Measurements from ENCODE around the gene MEIS3. TPM values are rescaled to one million over a fixed set of nuclear protein-coding genes. Genes with fewer than 3 reads are reported as not detected.
"Not testable (repeated sequence)": the region's sequence is repeated elsewhere in the genome, so short reads cannot be mapped to it uniquely, and the experiment has no call there.

Gene MEIS3
- total and polyA plus RNA-seq, 4 donors = 3.8 to 10.2 (median 7.9) TPM

DNA sequence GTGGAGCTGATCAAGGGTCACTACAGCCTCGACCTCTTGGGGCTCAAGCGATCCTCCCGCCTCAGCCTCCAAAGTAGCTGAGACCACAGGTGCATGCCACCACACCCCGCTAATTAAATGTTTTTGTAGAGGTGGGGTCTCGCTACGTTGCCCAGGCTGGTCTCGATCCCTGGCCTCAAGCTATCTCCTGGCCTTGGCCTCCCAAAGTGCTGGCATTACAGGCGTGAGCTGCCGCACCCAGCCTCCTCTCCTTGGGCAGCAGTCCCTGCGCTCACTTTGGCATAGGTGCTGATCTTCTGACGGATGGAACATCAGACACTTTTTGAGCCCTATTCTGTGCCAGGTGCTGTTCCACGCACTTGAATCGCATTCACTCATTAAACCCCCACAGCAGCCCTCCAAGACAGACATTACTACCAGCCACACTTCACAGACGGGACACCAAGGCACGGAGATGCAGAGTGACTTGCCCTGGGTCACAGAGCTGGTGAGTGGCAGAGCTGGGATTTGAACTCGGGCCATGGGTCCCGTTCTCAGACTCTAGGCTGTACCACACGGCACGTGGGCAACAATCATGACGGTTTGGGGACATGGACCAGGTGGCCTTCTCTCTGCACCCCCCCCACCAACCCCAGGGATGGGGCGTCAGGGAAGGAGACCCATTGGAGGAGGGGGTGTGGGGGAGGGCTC is 3.2 kb downstream of the MEIS3 start:
- Histone ChIP-seq H3K36me3 (ENCODE audit: control insufficient read depth in 4 of 4, insufficient read depth in 4 of 4, low read length in 4 of 4) (peaks cover 0 to 5% (median 3%) of the 10 kb centered on the region in 4 donors), H3K27ac (ENCODE audit: low read depth in 1 of 2, low read length in 1 of 2) (no peak overlapping the region), H3K4me1 (ENCODE audit: control insufficient read depth in 5 of 5, insufficient read depth in 5 of 5, low read length in 5 of 5) (peaks cover 0 to 11% (median 0%) of the 10 kb centered on the region in 5 donors), H3K9me3 (ENCODE audit: control insufficient read depth in 4 of 4, insufficient read depth in 3 of 4, low read length in 3 of 4) (peaks cover 0 to 5% (median 0%) of the 10 kb centered on the region in 4 donors), H3K9ac (ENCODE audit: insufficient read depth in 1 of 2, low read length in 2 of 2) (no peak overlapping the region), H3K4me3 (no peak overlapping the region), H3K27me3 (ENCODE audit: control insufficient read depth in 3 of 3, insufficient read depth in 3 of 3, low read length in 2 of 3) (peaks cover 3 to 41% (median 7%) of the 10 kb centered on the region in 3 donors)
- TF ChIP-seq, protein P1, sequence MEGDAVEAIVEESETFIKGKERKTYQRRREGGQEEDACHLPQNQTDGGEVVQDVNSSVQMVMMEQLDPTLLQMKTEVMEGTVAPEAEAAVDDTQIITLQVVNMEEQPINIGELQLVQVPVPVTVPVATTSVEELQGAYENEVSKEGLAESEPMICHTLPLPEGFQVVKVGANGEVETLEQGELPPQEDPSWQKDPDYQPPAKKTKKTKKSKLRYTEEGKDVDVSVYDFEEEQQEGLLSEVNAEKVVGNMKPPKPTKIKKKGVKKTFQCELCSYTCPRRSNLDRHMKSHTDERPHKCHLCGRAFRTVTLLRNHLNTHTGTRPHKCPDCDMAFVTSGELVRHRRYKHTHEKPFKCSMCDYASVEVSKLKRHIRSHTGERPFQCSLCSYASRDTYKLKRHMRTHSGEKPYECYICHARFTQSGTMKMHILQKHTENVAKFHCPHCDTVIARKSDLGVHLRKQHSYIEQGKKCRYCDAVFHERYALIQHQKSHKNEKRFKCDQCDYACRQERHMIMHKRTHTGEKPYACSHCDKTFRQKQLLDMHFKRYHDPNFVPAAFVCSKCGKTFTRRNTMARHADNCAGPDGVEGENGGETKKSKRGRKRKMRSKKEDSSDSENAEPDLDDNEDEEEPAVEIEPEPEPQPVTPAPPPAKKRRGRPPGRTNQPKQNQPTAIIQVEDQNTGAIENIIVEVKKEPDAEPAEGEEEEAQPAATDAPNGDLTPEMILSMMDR (IDR thresholded peaks at IDR 0.05; ENCODE audit: control extremely low read depth, extremely low read depth) = no peak
- WGBS, 2 donors = 90 to 91% methylated on average over 20 to 21 of the region's 21 CpGs
- no peak for ATAC-seq (ENCODE audit: insufficient read depth, low FRiP score)
- no peak for DNase-seq

DNA sequence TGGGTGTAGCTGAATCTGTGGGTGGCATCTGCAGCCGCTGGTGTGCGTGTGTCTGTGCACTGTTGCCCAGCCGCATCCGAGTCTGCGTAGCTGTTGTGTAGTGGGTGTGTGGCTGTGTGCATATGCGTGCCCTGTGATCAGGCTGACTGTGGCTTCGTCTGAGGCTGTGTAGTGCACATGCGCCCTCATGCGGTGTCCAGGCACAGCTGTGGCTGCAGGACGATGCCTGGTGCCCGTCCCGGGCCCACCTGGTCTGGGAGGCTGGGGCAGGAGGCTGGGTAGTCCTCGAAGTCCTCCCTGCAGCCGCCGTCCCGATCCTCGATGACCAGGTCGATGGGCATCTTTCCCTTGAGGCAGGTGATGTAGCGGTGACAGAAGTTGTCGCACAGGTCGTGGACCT is 4.9 kb downstream of the MEIS3 start:
- H3K27ac ChIP-seq (ENCODE audit: low read depth in 1 of 2, low read length in 1 of 2) = no peak overlapping the region
- TF ChIP-seq, protein P1 (IDR thresholded peaks at IDR 0.05; ENCODE audit: control extremely low read depth, extremely low read depth) = no peak
- H3K36me3 ChIP-seq (ENCODE audit: control insufficient read depth in 4 of 4, insufficient read depth in 4 of 4, low read length in 4 of 4) = peaks cover 0 to 5% (median 3%) of the 10 kb centered on the region in 4 donors
- ATAC-seq (ENCODE audit: insufficient read depth, low FRiP score) (no peak), DNase-seq (no peak)
- H3K4me3 ChIP-seq = no peak overlapping the region
- H3K9me3 ChIP-seq (ENCODE audit: control insufficient read depth in 4 of 4, insufficient read depth in 3 of 4, low read length in 3 of 4) = peaks cover 0 to 5% (median 0%) of the 10 kb centered on the region in 4 donors
- no peak overlapping the region for H3K9ac ChIP-seq (ENCODE audit: insufficient read depth in 1 of 2, low read length in 2 of 2)
- 74 to 78% methylated on average over 21 of the region's 21 CpGs for WGBS, 2 donors
- peaks cover 0 to 11% (median 0%) of the 10 kb centered on the region in 5 donors for H3K4me1 ChIP-seq (ENCODE audit: control insufficient read depth in 5 of 5, insufficient read depth in 5 of 5, low read length in 5 of 5)
- peaks cover 0 to 25% (median 3%) of the 10 kb centered on the region in 3 donors for H3K27me3 ChIP-seq (ENCODE audit: control insufficient read depth in 3 of 3, insufficient read depth in 3 of 3, low read length in 2 of 3)

DNA sequence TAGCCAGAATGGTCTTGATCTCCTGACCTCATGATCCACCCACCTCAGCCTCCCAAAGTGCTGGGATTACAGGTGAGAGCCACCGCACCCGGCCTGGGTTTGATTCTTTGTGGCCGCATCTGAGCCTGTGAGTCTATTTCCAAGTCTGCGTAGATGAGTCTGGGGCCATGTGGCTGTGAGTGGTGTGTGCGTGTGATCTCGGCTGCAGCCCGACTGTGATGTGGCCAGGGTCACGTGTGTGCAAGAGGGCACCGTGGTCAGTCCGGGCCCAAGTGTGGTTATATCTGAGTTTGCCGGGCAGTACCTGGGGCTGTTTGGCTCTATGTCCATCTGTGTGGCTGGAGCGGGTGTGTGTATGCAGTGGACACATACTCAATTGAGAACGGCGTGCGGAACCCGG is 5.4 kb downstream of the MEIS3 start:
- DNase-seq (no peak), ATAC-seq (ENCODE audit: insufficient read depth, low FRiP score) (no peak)
- H3K36me3 ChIP-seq (ENCODE audit: control insufficient read depth in 4 of 4, insufficient read depth in 4 of 4, low read length in 4 of 4) = peaks cover 0 to 5% (median 3%) of the 10 kb centered on the region in 4 donors
- peaks cover 0 to 5% (median 0%) of the 10 kb centered on the region in 4 donors for H3K9me3 ChIP-seq (ENCODE audit: control insufficient read depth in 4 of 4, insufficient read depth in 3 of 4, low read length in 3 of 4)
- peaks cover 0 to 11% (median 0%) of the 10 kb centered on the region in 5 donors for H3K4me1 ChIP-seq (ENCODE audit: control insufficient read depth in 5 of 5, insufficient read depth in 5 of 5, low read length in 5 of 5)
- H3K9ac ChIP-seq (ENCODE audit: insufficient read depth in 1 of 2, low read length in 2 of 2) = no peak overlapping the region
- H3K27ac ChIP-seq (ENCODE audit: low read depth in 1 of 2, low read length in 1 of 2) = no peak overlapping the region
- peaks cover 0 to 23% (median 3%) of the 10 kb centered on the region in 3 donors for H3K27me3 ChIP-seq (ENCODE audit: control insufficient read depth in 3 of 3, insufficient read depth in 3 of 3, low read length in 2 of 3)
- H3K4me3 ChIP-seq = no peak overlapping the region
- WGBS, 2 donors = 93% methylated on average over 16 of the region's 16 CpGs
- TF ChIP-seq, protein P1 (IDR thresholded peaks at IDR 0.05; ENCODE audit: control extremely low read depth, extremely low read depth) = no peak

DNA sequence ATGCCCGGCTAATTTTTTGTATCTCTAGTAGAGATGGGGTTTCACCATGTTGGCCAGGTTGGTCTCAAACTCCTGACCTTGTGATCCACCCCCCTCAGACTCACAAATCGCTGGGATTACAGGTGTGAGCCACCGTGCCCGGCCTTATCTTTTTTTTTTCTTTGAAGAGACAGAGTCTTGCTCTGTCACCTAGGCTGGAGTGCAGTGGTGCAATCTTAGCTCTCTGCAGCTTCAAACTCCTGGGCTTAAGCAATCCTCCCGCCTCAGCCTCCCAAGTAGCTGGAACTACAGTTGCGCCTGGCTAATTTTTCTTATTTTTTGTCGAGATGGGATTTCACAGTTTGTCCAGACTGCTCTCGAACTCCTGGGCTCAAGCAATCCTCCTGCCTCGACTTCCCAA is 7.6 kb downstream of the MEIS3 start:
- H3K27me3 ChIP-seq (ENCODE audit: control insufficient read depth in 3 of 3, insufficient read depth in 3 of 3, low read length in 2 of 3); H3K27ac ChIP-seq (ENCODE audit: low read depth in 1 of 2, low read length in 1 of 2); ATAC-seq (ENCODE audit: insufficient read depth, low FRiP score); H3K9me3 ChIP-seq (ENCODE audit: control insufficient read depth in 4 of 4, insufficient read depth in 3 of 4, low read length in 3 of 4); H3K4me1 ChIP-seq (ENCODE audit: control insufficient read depth in 5 of 5, insufficient read depth in 5 of 5, low read length in 5 of 5); H3K9ac ChIP-seq (ENCODE audit: insufficient read depth in 1 of 2, low read length in 2 of 2); H3K36me3 ChIP-seq (ENCODE audit: control insufficient read depth in 4 of 4, insufficient read depth in 4 of 4, low read length in 4 of 4); H3K4me3 ChIP-seq; DNase-seq: not testable (repeated sequence)
- 69 to 76% methylated on average over 9 of the region's 9 CpGs for WGBS, 2 donors
